RWPE2 (cell line): Measurements from ENCODE around the gene DFFB.

Experiments
- ATAC-seq: fragments of 200-7000 bp; cut with Tn5 transposase; 3 replicates; pipeline ENCODE4 v1.9.1; 2021; ENCODE audit warnings: low read depth
- DNase-seq: peaks from one replicate; pipeline ENCODE4 v3.0.0-alpha.2; 2020; ENCODE audit warnings: low spot score
- H3K27ac ChIP-seq: fragments of 450-650 bp; 2 replicates; pipeline ENCODE4 v1.5.1; 2017; ENCODE audit warnings: mild to moderate bottlenecking; ENCODE audit not compliant: poor library complexity, severe bottlenecking
- H3K27me3 ChIP-seq: fragments of 250-450 bp; sonication (Bioruptor Pico); 2 replicates; pipeline ENCODE4 v1.5.1; 2021; ENCODE audit warnings: mild to moderate bottlenecking, moderate library complexity; ENCODE audit not compliant: insufficient read depth, poor library complexity, severe bottlenecking
- H3K36me3 ChIP-seq: fragments of 250-450 bp; sonication (Bioruptor Pico); 2 replicates; pipeline ENCODE4 v1.5.1; 2020; ENCODE audit warnings: low read depth, mild to moderate bottlenecking, moderate library complexity
- H3K4me1 ChIP-seq: fragments of 250-450 bp; sonication (Bioruptor Pico); 2 replicates; pipeline ENCODE4 v1.5.1; 2021; ENCODE audit warnings: mild to moderate bottlenecking, moderate library complexity; ENCODE audit not compliant: insufficient read depth, poor library complexity, severe bottlenecking
- H3K4me3 ChIP-seq: fragments of 250-450 bp; sonication (Bioruptor Pico); 2 replicates; pipeline ENCODE4 v1.5.1; 2021; ENCODE audit warnings: mild to moderate bottlenecking, moderate library complexity; ENCODE audit not compliant: severe bottlenecking
- H3K9me3 ChIP-seq: fragments of 250-450 bp; sonication (Bioruptor Pico); 2 replicates; pipeline ENCODE4 v1.5.1; 2021; ENCODE audit warnings: mild to moderate bottlenecking, moderate library complexity; ENCODE audit not compliant: severe bottlenecking
- CTCF ChIP-seq: fragments of 450-650 bp; IDR thresholded peaks from one replicate; pipeline ENCODE4 v1.5.1; 2017; ENCODE audit warnings: mild to moderate bottlenecking, moderate library complexity; ENCODE audit not compliant: poor library complexity, severe bottlenecking

Gene DFFB

GRCh38 chr1:3821908-3822307 lies 35.4 kb upstream of the DFFB start:
- Histone ChIP-seq H3K36me3 (peaks cover 18% of the 10 kb centered on the region; the same call in 1 of the 2 replicates), H3K4me1 (no peaks in the 10 kb centered on the region), H3K9me3 (no peaks in the 10 kb centered on the region), H3K27me3 (no peaks in the 10 kb centered on the region), H3K27ac (no peak overlapping the region), H3K4me3 (no peak overlapping the region)
- TF ChIP-seq CTCF: no peak
- DNase-seq: no peak
- no peak for ATAC-seq

- Histone ChIP-seq H3K9me3 (no peaks in the 10 kb centered on the region), H3K27me3 (no peaks in the 10 kb centered on the region), H3K36me3 (peaks cover 18% of the 10 kb centered on the region; the same call in 1 of the 2 replicates), H3K27ac (no peak overlapping the region), H3K4me1 (no peaks in the 10 kb centered on the region), H3K4me3 (no peak overlapping the region)
- DNase-seq (no peak), ATAC-seq (no peak)
- no peak for TF ChIP-seq CTCF
Measured at GRCh38 chr1:3822421-3822820, 34.9 kb upstream of the DFFB start.

GRCh38 chr1:3824650-3825049 lies 32.6 kb upstream of the DFFB start:
- H3K4me3 ChIP-seq: no peak overlapping the region
- no peak for DNase-seq
- ATAC-seq: no peak
- no peak overlapping the region for H3K27ac ChIP-seq
- H3K4me1 ChIP-seq: no peaks in the 10 kb centered on the region
- peaks cover 23% of the 10 kb centered on the region for H3K36me3 ChIP-seq
- TF ChIP-seq CTCF: no peak
- H3K9me3 ChIP-seq: no peaks in the 10 kb centered on the region
- no peaks in the 10 kb centered on the region for H3K27me3 ChIP-seq

GRCh38 chr1:3825356-3825755 lies 31.9 kb upstream of the DFFB start:
- Histone ChIP-seq H3K36me3 (peaks cover 30% of the 10 kb centered on the region), H3K27ac (no peak overlapping the region)
- no peak for TF ChIP-seq CTCF

GRCh38 chr1:3827813-3828307 lies 29.4 kb upstream of the DFFB start:
- no peak for TF ChIP-seq CTCF
- Histone ChIP-seq H3K27me3 (no peaks in the 10 kb centered on the region), H3K4me3 (no peak overlapping the region), H3K36me3 (peaks cover 45% of the 10 kb centered on the region), H3K4me1 (no peaks in the 10 kb centered on the region), H3K27ac (no peak overlapping the region), H3K9me3 (no peaks in the 10 kb centered on the region)
- DNase-seq: peak; percentile 21
- no peak for ATAC-seq

More at GRCh38 chr1:3825356-3825755, 31.9 kb upstream of the DFFB start:
- Histone ChIP-seq H3K4me3 (no peak overlapping the region), H3K27me3 (no peaks in the 10 kb centered on the region), H3K9me3 (no peaks in the 10 kb centered on the region), H3K4me1 (no peaks in the 10 kb centered on the region)
- DNase-seq (no peak), ATAC-seq (no peak)
